GM21619 (cell line): ENCODE results near the gene SNCAIP.
"Not testable (repeated sequence)": the region's sequence is repeated elsewhere in the genome, so short reads cannot be mapped to it uniquely, and the experiment has no call there.

Source experiments
- ATAC-seq: cut with Tn5 transposase; IDR thresholded peaks from one replicate; pipeline ENCODE4 v1.9.1; 2021; ENCODE audit not compliant: unreplicated experiment

The SNCAIP gene

DNA sequence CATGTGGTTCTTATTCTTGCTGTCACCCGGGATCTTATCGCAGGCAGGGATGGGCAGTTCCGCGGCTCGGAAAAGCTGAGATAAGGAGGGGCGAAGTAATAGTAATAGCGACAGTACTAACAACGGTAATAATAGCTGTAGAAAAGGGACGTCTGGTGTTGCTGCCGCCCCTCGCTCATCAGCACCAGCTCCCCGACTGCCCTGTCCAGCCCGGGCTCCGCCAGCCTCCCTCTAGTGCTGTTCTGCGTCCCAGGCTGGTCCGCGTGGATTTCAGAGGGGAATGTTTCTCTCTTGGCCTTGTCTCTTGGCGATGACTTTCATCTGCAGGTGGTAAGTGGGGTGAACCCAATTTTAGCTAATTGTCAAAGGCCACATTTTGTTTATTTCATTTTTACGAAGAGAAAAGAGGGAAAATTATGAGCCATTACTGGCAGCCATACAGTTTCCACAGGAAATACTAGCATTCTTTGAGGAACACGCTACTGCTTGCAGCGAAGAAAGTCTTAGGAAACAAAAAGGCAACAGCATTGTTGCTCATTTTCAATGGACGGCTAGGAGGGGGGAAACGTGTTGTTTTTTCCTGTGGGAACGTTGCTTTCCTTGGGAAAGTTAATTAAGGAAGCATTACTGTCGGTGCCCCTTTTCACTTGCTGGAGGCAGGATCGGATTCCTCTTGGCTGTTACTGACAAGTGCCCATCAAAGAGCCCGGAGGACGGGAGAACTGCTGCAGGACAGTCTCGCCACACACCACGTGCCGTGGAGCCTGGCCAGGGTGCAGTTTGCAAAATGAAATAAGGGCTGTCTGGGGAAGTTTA is 762 bp downstream of the SNCAIP start:
- peak; percentile 15 for ATAC-seq

DNA sequence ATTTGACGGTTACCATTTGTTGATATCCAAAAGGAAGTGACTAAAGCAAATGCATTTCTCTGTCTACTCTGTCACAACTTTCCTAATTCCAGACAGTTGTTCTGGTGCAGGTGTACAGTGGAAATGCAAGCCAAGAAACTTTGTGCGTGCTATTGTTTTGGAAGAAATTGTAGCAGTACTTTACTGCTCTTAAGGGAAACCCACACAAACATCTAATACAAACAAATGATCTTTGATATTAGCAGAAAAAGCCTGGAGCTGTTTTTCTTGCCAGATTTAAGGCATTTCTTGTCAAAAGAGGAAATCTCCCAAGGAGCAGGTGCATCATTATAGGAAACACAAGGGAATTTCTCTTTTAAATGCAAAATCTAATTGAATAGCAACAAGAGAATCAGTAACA is 2.0 kb downstream of the SNCAIP start:
- ATAC-seq, result no peak

DNA sequence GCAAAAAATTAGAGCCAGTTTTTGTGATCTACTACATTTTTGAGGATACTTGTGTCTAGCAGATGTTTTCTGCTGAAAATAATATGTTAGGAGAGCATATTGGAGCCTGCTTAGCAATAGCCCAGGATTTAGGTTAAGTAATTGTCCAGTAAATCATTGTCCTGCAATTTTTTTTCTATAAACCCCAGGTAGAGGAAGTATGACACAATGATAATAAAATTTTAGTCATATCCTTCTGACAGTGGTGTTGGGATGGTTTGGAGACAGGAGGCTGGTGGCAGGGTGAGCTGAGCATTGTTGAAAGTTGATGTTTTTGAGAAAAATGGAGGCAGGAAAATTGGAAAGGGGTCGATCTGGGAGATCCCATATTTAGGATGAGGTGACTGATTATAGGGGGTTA is 3.5 kb downstream of the SNCAIP start:
- ATAC-seq, result no peak

DNA sequence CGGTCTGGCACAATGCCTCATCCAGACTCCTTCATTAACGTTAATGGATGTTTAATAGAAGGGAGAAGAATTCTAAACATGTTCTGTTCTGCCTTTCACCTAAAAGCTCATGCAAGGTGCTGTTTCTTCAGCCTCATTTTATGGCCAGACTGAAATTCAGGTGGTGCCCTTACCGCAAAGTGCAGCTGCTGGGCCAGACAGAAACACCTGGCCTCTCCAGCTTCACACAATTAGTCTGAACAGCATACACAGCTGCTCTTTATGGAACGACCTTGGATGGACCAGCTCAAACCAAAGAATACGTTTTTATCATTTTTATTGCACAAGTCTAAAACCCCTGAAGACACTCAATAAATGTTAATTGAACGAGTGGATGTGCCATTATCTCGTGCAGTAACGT is 4.6 kb downstream of the SNCAIP start:
- ATAC-seq, result no peak

DNA sequence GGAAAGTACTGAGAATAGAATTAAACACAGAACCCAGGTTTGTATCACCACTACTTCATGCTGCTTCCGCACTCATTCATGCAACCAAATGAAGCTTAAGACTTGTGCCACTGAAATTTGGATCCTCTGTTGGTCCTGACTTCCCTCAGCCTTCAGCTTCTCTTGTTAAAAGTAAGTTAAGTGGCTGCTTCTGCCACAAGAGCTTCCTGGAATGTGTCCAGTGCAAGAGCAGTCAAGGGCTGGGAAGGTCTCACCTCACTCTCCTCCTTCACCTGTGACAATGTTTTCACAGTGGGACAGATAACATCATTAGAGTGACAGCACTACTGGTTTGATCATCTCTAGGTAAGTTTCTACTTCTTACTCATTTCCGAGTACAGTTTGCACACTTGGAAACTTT is 7.9 kb downstream of the SNCAIP start:
- ATAC-seq, result no peak

DNA sequence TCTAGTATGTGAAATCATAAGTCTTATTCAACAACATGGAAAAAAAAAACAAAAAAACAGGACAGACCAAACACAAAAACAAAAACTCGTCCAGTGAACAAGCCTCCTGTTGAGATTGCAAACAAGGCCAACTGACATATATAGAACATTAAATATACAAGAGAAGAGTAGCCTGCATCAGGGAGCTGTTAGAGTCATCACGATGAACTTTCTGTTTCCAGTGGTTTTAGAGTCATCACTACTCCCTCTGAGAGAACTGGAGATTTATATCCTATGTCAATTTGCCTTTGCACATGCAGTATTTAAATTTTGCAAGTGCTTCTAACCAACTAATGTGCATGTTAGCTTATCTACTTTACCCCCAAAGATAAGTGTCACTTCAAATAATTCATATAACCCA is 9.9 kb downstream of the SNCAIP start:
- no peak for ATAC-seq

DNA sequence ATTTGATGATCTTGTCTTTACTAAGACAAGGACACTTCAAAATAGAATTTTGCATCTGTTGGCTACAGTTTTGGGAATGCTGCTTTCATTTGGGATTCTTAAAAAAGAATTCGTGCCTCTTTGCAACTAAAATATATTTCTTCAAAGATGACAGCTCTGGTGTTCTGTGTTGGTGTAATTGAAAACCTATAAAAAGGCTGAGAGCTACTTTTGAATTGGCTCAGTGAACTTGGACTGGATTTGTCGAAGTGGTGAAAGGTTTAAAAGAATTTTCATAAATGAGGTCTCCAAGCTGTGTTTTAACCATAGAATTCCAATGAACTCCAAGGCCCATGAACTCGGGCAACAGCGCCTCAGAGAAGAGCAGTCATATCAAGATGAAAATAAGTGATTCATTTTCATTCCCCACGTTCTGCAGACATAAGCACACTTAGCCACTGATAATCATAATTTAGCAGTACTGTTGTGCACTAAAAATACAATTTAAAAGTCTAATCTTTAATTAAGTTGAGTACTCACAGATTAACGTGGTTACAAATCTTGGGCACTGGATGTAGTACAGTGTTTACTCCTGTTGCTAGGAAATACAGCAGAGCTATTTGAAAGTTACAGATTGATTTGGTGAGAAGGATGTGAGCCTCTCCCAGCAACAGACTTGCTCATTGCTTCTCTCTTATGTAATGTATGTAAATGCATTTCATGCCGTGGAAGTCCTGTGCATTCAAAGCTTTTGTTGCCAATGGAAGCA is 10.9 kb downstream of the SNCAIP start:
- ATAC-seq, result no peak

DNA sequence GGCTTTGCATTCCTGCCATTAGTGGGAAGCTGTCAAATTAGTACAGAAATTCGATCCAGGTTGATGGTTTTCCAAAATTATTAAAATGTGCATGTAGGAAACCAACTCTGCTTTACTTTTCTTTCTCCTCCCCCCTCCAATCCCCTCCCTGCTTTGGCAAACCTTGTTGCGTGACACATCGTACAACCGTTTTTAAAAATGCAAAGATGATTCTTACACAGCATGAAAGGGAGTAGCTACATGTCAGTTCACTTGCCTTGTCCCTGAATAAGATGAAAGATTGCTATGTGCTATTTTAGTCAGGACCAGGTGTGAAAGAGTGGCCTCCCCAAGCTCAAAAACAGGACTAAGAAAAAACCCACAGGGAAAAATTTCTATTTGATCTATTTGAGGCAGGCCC is 11.7 kb downstream of the SNCAIP start:
- no peak for ATAC-seq

DNA sequence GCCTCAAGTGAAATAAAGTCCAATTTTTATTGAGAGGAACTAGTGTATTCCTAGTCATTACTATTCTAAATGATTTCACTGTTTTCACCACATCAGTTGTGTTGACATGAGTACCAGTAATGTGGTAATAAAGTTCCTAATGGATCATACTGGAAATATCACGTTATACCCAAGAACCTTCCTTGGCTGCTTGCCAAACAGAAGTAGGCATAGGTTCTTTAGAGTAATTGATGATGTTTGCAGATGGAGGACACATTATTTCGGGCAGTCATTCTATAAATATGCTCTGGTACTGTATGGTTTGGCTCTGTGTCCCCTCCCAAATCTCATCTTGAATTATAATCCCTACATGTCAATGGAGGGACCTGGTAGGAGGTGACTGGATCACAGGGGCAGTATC is 15.1 kb downstream of the SNCAIP start:
- no peak for ATAC-seq

DNA sequence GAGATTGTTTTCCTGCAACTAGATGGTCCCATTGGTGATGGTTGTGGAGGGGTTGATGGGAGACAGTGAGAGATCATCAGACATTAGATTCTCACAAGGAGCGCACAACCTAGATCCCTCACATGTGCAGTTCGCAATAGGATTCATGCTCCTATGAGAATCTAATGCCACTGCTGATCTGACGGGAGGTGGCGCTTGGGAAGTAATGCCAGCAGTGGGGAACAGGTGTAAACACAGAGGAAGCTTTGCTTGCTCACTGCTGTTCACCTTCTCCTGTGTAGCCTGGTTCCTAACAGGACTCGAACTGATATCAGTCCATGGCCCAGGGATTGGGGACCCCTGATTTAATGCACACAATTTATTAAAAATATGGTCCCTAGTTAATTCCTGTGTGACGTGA is 18.8 kb downstream of the SNCAIP start:
- no peak for ATAC-seq

DNA sequence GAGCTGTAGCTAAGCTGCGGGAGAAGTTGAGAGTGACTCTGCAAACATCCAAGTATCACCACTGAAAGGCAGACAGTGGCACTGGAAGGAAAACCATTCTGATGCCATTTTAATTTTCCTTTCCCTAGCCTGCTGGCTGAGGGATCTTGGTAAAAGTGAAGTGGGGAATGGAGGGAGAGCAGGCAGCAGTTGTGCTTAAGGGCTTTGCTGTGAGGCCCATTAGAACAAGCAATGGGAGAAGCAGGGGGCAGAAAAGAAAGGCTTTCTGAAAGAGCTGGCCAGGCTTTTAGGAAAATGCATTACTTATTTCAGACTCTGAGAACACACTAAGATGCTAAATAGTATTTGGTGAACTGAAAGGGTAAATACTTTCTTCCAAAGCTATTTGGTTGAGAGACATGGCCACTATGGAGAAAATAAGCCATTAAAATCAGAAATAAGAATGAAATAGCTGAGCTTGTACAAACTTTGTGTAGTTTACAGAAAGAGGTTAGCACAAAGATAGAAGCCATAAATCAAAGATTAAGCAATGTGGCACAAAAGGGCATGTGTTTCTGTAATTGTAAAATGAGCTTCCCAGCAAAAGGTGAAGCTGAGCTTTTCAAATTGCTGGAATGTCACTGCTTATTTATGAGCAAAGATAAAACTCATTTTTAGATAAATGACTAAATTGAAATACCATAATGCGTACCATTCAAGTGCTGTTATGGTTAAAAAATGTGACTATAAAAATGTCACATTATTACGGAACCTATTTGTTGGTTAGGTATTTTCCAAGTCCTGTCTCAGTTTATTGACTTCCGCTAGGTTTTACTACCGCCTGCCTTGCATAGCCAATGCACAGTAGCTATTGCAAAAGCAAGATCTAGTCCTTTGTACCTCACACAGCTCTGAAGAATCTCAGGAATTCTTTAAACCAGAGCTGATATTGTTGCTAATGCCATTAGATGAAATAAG is 20.8 kb downstream of the SNCAIP start:
- ATAC-seq, result no peak

DNA sequence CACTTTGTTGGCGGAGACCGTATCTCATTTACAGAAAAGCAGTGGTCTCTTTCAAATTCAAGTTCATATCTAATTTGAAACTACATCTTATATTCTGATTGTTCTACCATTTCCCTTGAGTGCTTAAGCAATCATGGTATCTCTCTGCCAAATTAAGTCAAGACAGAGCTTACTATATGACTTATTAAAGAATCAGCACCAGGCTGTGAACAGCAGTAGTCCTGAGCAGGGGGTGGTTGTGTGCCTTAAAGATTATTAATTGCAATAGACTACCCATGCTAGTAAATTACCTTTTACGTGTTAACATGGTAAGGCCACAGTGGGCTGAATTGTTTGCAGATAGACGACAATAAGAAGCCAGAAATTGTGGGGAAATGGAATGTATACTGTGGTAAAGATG is 21.5 kb downstream of the SNCAIP start:
- ATAC-seq, result no peak

DNA sequence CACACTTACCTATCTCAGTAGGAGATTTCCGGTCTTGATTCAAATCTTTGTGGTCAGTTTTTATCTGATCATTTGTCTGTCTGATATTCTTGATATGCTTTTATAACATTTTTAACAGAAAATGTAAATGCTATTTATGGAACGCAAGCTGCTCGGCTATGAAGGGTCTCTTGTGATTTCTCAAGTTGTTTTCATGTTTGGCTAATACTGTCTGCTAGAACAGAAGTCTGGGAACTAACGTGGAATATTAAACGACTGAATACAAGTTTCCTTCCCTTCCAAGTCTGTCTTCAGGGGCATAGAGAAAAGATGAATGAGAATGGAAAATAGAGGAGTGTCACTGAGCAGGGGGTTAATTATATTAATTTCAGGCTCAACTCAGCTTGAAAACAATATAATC is 27.6 kb downstream of the SNCAIP start:
- ATAC-seq, result no peak

DNA sequence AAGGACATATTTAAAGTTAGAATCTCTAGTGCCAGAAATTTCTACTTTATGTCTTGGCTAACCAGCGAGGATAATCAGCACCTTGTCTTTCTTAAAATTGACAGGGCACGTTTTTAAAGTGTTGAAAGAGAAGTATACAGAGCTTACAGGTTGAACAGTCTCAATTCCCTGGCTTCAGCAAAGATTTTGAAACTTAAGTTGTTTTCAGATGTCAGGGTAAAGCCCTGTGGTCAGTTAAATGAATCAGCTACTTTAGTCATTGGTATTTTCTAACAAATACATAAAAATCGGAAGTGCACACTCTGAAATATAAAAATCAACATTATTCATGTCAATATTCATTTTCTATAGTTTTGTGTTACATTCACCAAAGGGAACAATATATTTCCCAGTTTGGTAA is 29.1 kb downstream of the SNCAIP start:
- no peak for ATAC-seq

DNA sequence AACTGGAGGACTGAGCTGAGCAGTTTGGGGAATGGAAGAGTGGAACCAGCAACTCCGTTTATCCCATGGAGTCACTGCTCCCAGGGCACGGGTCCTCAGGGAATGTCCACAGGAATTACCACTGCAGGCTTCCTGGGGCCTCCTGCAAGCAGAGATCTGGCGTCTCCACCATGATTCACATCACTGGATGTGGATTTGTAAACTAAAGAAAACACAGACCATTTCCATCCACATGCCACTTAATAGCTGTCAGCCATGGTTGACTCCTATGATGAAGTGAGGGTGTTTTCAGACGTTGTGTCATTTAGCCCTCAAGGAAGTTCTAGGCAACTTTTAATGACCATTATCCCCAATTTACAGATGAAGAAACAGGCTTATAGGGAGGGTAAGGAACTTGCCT is 30.2 kb downstream of the SNCAIP start:
- ATAC-seq, result no peak

DNA sequence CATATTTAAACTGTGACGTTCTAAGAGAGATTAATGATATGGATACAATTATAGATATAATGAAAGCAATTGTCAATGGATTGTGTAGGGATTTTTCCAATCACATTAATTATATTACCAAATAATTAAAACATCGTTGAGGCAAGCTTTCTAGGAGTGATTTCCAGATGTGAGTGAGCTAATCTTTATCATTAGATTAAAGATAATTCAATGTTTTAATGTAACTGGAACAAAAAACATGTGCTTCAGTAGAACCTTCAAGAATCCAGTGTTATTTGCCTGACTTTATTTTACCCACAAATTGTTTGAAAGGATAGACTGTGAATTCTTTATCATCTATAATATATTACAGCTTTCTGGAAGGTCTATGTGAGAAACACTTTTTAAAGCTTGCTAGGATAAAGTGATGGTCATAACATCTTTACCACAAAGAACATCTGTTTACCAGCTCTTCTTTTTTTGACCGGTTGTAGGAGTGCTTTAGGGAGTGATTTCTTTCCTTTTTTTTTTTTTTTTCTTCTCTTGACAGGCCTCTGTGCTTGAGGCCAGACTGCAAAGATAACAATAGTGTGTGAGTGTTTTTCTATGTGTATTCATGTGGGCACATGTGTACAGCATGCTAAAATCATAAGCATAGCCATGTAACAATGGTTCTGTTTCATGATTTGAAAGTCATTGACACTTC is 35.0 kb downstream of the SNCAIP start:
- ATAC-seq, result no peak

DNA sequence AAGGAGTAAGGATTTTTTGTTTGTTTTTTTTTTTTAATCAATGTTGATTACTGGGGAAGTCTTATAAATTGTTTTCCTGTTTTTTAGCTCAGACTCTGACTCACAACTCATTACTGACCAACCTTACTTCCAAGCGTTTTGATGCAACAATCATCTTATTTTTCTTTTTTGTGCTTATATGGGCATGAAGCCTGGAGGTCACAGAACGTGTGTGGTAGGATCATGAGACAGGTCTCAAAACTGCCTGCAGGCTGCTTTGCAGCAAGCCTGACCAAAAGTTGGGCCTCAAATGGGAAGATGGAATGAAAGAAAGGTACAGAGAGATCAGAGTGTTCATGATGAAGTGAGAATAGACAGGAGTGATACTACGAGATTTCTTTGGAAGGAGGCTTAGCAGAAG is 38.5 kb downstream of the SNCAIP start:
- no peak for ATAC-seq

DNA sequence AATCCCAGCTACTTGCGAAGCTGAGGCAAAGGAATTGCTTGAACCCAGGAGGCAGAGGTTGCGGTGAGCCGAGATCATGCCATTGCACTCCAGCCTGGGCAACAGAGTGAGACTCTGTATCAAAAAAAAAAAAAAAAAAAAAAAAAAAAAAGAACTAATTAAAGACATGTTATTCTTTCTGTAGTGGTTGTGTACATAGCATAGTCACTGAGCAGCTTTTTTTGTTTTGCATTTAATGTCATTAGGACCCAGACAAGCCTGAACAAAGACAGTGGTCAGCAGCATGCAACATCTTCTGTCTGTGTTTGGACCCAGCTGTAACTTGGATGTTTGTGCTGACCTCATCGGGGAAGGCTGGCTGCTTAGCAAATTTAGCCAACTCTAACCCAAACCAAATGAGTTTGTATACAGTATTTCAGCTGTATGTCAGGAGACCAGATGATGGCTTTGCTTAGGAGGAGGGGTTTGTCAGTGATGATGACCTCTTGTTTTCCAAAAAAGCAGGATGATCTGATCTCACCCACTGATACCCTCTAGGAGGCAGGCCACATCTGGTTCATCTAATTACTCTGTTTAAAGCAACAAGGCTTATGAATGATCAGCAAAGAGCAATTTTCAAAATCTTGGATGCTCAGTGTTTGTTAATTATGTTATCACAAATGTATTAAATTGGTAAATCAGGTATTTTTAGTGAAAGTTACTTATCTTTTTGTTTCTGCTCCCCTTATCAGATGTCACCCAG is 39.5 kb downstream of the SNCAIP start:
- no peak for ATAC-seq

DNA sequence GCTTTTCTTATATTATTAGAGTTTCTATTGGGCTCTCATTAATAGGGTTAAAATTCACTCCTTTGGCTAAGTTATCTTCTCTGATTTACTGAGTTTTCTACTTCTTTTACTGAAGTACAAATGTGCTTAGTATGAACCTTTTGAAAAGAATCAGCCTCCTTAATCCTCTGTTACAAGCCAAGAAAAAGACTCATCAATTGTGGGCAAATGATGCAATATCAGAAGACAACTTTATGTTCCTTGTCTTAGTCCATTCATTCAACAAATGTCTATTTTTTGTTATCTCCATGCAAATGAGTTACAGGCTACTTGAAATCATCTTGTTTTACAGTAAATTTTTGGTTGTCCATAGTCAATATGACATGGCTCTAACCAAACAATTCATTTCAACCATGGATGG is 40.3 kb downstream of the SNCAIP start:
- ATAC-seq, result no peak

DNA sequence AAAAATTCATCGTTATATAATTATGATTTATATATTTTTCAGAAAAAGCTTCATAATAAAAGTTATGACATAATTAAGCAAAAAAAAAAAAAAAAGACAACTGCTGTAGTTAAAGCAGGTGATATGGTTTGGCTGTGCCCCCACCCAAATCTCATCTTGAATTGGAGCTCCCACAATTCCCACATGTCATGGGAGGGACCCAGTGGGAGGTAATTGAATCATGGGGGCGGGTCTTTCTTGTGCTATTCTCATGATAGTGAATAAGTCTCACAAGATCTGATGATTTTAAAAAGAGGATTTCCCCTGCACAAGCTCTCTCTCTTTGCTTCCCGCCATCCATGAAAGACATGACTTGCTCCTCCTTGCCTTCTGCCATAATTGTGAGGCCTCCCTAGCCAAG is 41.3 kb downstream of the SNCAIP start:
- not testable (repeated sequence) for ATAC-seq
